ENCODE results near the gene SERTAD2. TPM values are rescaled to one million over a fixed set of nuclear protein-coding genes. Genes with fewer than 3 reads are reported as not detected.

Gene SERTAD2
- total and polyA plus RNA-seq, 10 donors = 10.4 to 61.4 (median 41.1) TPM

- H3K27ac ChIP-seq = peak overlapping the region; percentile 30 to 85 (median 75)
- no peak for DNase-seq
Observed at GRCh38 chr2:64666810-64667438, 13.2 kb upstream of the SERTAD2 start.

GRCh38 chr2:64665709-64666108 is 12.0 kb upstream of the SERTAD2 start:
- DNase-seq = no peak
- Histone ChIP-seq H3K27me3 (replicated peaks in 1 of 7) (no peaks in the 10 kb centered on the region), H3K4me1 (peaks cover 23 to 58% (median 43%) of the 10 kb centered on the region in 6 donors), H3K36me3 (no peaks in the 10 kb centered on the region), H3K27ac (peak overlapping the region in 6 of 8 donors; percentile 43 to 85 (median 75)), H3K9me3 (no peaks in the 10 kb centered on the region), H3K4me3 (no peak overlapping the region)
- TF ChIP-seq CTCF (IDR thresholded peaks at IDR 0.05 in 8 of 11, conservative IDR thresholded peaks at IDR 0.05 in 3 of 11) (no peak), POLR2AphosphoS5 (IDR thresholded peaks at IDR 0.05) (no peak), POLR2A (IDR thresholded peaks at IDR 0.05) (no peak)
- intact Hi-C loops (cut with DNase I; ENCODE audit: low total_unique reads) = no loop called here
- 88 to 97% (median 94%) methylated on average over 7 to 8 of the region's 8 CpGs for WGBS, 5 donors

More at GRCh38 chr2:64666810-64667438, 13.2 kb upstream of the SERTAD2 start:
- intact Hi-C loops (cut with DNase I; ENCODE audit: low total_unique reads) = no loop called here
- no peaks in the 10 kb centered on the region for H3K9me3 ChIP-seq
- peaks cover 23 to 46% (median 31%) of the 10 kb centered on the region in 6 donors for H3K4me1 ChIP-seq
- WGBS, 5 donors = 10 to 19% (median 16%) methylated on average over 3 of the region's 3 CpGs
- TF ChIP-seq POLR2A (IDR thresholded peaks at IDR 0.05) (no peak), CTCF (IDR thresholded peaks at IDR 0.05 in 8 of 11, conservative IDR thresholded peaks at IDR 0.05 in 3 of 11) (no peak), POLR2AphosphoS5 (IDR thresholded peaks at IDR 0.05) (no peak)
- no peaks in the 10 kb centered on the region for H3K36me3 ChIP-seq
- H3K27me3 ChIP-seq (replicated peaks in 1 of 7) = no peaks in the 10 kb centered on the region
- H3K4me3 ChIP-seq = peak overlapping the region in 1 of 8 donors; percentile 2

- Histone ChIP-seq H3K4me3 (no peak overlapping the region), H3K27me3 (replicated peaks in 1 of 7) (no peaks in the 10 kb centered on the region), H3K27ac (peak overlapping the region in 2 of 8 donors; percentile 2 to 32)
Observed at GRCh38 chr2:64663402-64663801, 9.7 kb upstream of the SERTAD2 start.

More at GRCh38 chr2:64663402-64663801, 9.7 kb upstream of the SERTAD2 start:
- TF ChIP-seq POLR2AphosphoS5 (IDR thresholded peaks at IDR 0.05) (no peak), CTCF (IDR thresholded peaks at IDR 0.05 in 8 of 11, conservative IDR thresholded peaks at IDR 0.05 in 3 of 11) (no peak), POLR2A (IDR thresholded peaks at IDR 0.05) (no peak)
- no peaks in the 10 kb centered on the region for H3K9me3 ChIP-seq
- WGBS, 5 donors = 92 to 100% (median 100%) methylated on average over 1 of the region's 1 CpG
- H3K4me1 ChIP-seq = peaks cover 22 to 80% (median 45%) of the 10 kb centered on the region in 6 donors
- no peak for DNase-seq
- intact Hi-C loops (cut with DNase I; ENCODE audit: low total_unique reads) = no loop called here
- no peaks in the 10 kb centered on the region for H3K36me3 ChIP-seq
